Lower lobe of right lung (tissue), 2 donors: ENCODE measurements around the gene ONECUT1. TPM values are rescaled to one million over a fixed set of nuclear protein-coding genes. Genes with fewer than 3 reads are reported as not detected.
"Not testable (repeated sequence)": the region's sequence is repeated elsewhere in the genome, so short reads cannot be mapped to it uniquely, and the experiment has no call there.

Source experiments
- ATAC-seq, 2 donors: fragments of 200-7000 bp; cut with Tn5 transposase; one replicate each; pipeline ENCODE4 v1.9.1; 2020 to 2022; ENCODE audit warnings: mild to moderate bottlenecking in 2 of 2, moderate library complexity in 2 of 2
- DNase-seq: peaks from one replicate; pipeline ENCODE4 v3.0.0-alpha.2; 2020
- H3K27ac ChIP-seq: fragments of 200-600 bp; one replicate; pipeline ENCODE4 v1.8.0; 2022
- H3K27me3 ChIP-seq: fragments of 200-600 bp; one replicate; pipeline ENCODE4 v1.8.0; 2022; ENCODE audit warnings: low read depth
- H3K36me3 ChIP-seq: fragments of 200-600 bp; one replicate; pipeline ENCODE4 v1.8.0; 2022; ENCODE audit warnings: mild to moderate bottlenecking
- H3K4me1 ChIP-seq: fragments of 200-600 bp; one replicate; pipeline ENCODE4 v1.8.0; 2022
- H3K4me3 ChIP-seq: fragments of 200-600 bp; one replicate; pipeline ENCODE4 v1.8.0; 2022; ENCODE audit warnings: mild to moderate bottlenecking
- H3K9me3 ChIP-seq: fragments of 200-600 bp; one replicate; pipeline ENCODE4 v1.8.0; 2022
- CTCF ChIP-seq: fragments of 200-600 bp; IDR thresholded peaks from one replicate; pipeline ENCODE4 v1.8.0; 2022; ENCODE audit warnings: antibody characterized with exemption, mild to moderate bottlenecking
- intact Hi-C: fragments of 100-400 bp; cut with DNase I; formaldehyde crosslinking; loops from one replicate; pipeline ENCODE4 v1.11.0; 2022
- long read RNA-seq: library from polyadenylated mRNA; unstranded; transcript quantifications from one replicate; pipeline ENCODE4 v2.0.0, GENCODE V29; 2021
- total RNA-seq: library from RNA; stranded (reverse); fragmentation: NEBNext Ultra II Directional; extraction: Animal tissue kit (Norgen Biotek cat#: 25700); gene quantifications from one replicate; pipeline ENCODE4 v1.2.1, GENCODE V29; 2021
- donor health status: DM: no; HTN: yes; CAD: no; lungs with severe emphysema.

The ONECUT1 gene
- total RNA-seq, result not detected
- long read RNA-seq, result 0 reads

- Histone ChIP-seq H3K36me3 (no peaks in the 10 kb centered on the region), H3K4me3 (peak within 1 kb of the TSS; percentile 50), H3K27me3 (peaks cover 92% of the 10 kb centered on the region), H3K4me1 (peaks cover 18% of the 10 kb centered on the region), H3K27ac (no peak within 1 kb of the TSS), H3K9me3 (no peaks in the 10 kb centered on the region)
- ATAC-seq (peak; percentile 71 to 75), DNase-seq (peak; percentile 47)
- TF ChIP-seq CTCF, result no peak
- intact Hi-C loops, result no loop called here
These were observed at the start of gene ONECUT1 for GRCh38 chr15:52790169-52790708. TSS of gene ONECUT1 (minus strand) at chr15:52790336. CDS start at chr15:52789884, 452 bp downstream.

- ATAC-seq (no peak), DNase-seq (no peak)
- intact Hi-C loops, result no loop called here
- Histone ChIP-seq H3K9me3 (no peaks in the 10 kb centered on the region), H3K36me3 (no peaks in the 10 kb centered on the region), H3K4me3 (no peak overlapping the region), H3K27ac (no peak overlapping the region), H3K4me1 (no peaks in the 10 kb centered on the region), H3K27me3 (no peaks in the 10 kb centered on the region)
- TF ChIP-seq CTCF, result no peak
These were observed 44.2 kb upstream of the ONECUT1 start for GRCh38 chr15:52834379-52834778.

GRCh38 chr15:52824169-52824942 is 34.2 kb upstream of the ONECUT1 start:
- H3K4me1 ChIP-seq, H3K36me3 ChIP-seq, intact Hi-C loops, H3K27ac ChIP-seq, H3K9me3 ChIP-seq, H3K4me3 ChIP-seq, ATAC-seq: not testable (repeated sequence)
- peaks cover 13% of the 10 kb centered on the region for H3K27me3 ChIP-seq
- DNase-seq, result peak; percentile 53

- intact Hi-C loops, result no loop called here
- H3K27ac ChIP-seq, result no peak overlapping the region
- H3K4me1 ChIP-seq, result no peaks in the 10 kb centered on the region
- ATAC-seq (peak; percentile 61 to 74), DNase-seq (peak; percentile 51)
- H3K36me3 ChIP-seq, result no peaks in the 10 kb centered on the region
- H3K27me3 ChIP-seq, result peaks cover 18% of the 10 kb centered on the region
- H3K4me3 ChIP-seq, result no peak overlapping the region
- TF ChIP-seq CTCF, result no peak
- no peaks in the 10 kb centered on the region for H3K9me3 ChIP-seq
These were observed 32.3 kb upstream of the ONECUT1 start for GRCh38 chr15:52822475-52822874.

GRCh38 chr15:52819253-52819652 is 29.1 kb upstream of the ONECUT1 start:
- no peak for ATAC-seq

GRCh38 chr15:52815899-52816298 is 25.8 kb upstream of the ONECUT1 start:
- H3K4me1 ChIP-seq, H3K36me3 ChIP-seq, H3K27me3 ChIP-seq, H3K27ac ChIP-seq, H3K9me3 ChIP-seq, H3K4me3 ChIP-seq, DNase-seq, ATAC-seq, intact Hi-C loops: not testable (repeated sequence)

More at GRCh38 chr15:52819253-52819652, 29.1 kb upstream of the ONECUT1 start:
- intact Hi-C loops, result no loop called here
- TF ChIP-seq CTCF, result no peak
- Histone ChIP-seq H3K4me3 (no peak overlapping the region), H3K36me3 (no peaks in the 10 kb centered on the region), H3K27ac (no peak overlapping the region), H3K27me3 (peaks cover 15% of the 10 kb centered on the region), H3K4me1 (no peaks in the 10 kb centered on the region), H3K9me3 (peaks cover 4% of the 10 kb centered on the region)
- no peak for DNase-seq
